ENCODE results near the gene BHLHE40.

Gene BHLHE40

GRCh38 chr3:4985330-4986174 is 6.3 kb downstream of the BHLHE40 start:
- no peak for DNase-seq

DNA sequence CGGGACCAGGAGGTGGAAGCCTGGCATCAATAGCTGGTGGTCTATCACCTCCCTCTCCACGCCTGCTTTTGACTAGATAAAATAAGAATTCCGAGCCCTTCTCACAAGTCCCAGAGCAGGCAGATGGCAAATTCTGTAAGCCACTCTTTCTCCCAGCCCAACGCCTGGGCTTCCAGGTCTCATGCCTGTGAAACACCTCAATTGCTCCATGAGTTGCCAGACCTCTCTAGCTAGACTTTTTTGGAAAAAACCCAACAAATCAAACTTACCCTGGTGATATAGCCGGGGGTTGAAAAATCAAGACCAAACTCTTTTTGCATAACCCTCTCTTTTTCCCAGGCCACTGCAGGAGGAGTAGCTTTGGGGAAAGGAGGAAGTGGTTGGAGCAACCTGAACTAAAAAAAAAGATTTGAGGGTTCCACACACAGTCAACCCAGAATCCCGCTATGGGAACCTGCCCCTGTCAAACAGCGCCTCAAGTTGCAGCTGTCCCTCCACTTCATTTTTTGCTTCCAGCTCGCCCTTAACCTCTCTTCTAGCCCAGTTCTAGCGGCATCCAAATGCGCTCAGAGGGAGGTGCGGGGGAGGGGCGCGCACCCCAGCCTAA is 7.0 kb downstream of the BHLHE40 start:
- DNase-seq: no peak

DNA sequence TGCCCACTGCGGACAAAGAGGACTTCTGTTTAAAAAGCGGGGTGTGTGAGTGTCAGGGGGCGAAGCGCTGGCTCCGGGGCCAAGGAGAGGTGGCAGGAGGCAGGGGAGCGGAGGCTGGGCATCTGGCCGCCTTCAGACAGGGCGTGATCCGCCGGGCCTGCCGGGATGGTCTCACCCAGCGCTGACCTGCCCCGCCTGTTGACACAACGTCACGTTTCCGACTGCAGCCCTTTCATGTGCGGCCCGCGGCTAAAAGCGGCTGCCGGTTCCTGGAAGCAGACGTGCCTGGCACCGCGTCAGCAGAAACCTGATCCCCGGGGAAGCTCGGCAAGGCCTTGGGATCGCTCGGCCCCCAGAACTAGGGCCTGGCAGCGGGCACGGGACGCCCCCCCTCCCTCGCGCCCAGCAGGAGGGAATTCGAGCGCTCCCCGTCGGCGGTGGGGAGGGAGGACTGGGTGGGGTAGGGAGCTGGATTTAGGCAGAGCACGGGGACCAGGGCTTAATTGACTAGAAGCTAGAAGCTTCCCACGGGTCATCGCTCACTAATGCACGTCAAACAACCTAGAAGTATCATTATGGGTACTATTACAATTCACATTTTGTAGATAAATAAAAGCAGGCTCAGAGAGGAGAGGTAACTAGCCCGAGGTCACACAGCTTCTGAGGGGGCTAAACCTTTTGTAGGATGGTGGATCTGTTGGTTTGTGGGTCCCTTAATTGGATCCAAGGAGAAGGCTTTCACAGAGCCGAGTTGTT is 7.7 kb downstream of the BHLHE40 start:
- DNase-seq: no peak

- no peak for DNase-seq
Measured at GRCh38 chr3:4987538-4988296, 8.5 kb downstream of the BHLHE40 start.

- no peak for DNase-seq
Measured at GRCh38 chr3:4988983-4989834, 10.0 kb downstream of the BHLHE40 start.

DNA sequence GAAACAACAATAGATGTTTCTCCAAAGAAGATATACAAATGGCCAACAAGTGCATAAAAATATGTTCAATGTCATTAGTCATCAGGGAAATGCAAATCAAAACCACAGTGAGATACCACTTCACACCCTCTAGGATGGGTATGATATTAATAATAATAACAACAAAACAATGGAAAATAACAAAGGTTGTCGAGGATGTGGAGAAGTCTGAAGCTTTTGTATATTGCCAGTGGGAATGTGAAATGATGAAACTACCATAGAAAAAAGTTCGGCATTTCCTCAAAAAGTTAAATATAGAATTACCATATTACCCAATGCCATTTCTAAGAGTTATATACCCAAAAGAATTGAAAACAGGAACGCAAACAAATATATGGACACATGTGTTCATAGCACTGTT is 10.8 kb downstream of the BHLHE40 start:
- no peak for DNase-seq

GRCh38 chr3:4992118-4992517 is 12.9 kb downstream of the BHLHE40 start:
- no peak for DNase-seq

- no peak for DNase-seq
Measured at GRCh38 chr3:4993276-4994143, 14.3 kb downstream of the BHLHE40 start.

DNA sequence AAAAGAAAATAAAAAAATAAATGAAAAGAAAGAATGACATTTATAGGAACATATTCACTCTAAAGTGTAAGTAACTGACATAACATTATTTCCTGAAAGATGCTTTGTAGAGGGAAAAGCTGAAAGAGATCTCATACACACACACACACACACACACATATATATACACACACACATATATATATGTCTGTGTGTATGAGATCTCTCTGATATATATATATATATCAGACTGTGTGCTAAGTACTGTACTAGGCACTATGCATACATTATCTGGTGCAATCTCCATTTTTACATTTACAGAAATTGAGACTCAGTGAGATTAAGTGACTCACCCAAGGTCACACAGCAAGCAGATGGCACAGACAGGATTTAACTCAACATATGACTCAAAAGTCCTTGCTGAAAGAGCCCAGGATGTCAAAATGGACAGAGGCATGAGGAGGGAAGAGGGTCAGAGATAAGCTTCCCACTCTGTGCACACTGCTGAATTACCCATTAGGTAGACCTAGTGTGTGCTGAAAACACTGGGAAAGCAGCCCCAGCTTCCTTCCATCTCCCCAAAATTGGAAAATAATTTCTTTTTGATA is 15.0 kb downstream of the BHLHE40 start:
- DNase-seq: no peak

- DNase-seq: no peak
Measured at GRCh38 chr3:4994823-4995499, 15.7 kb downstream of the BHLHE40 start.

- no peak for DNase-seq
Measured at GRCh38 chr3:4995500-4996053, 16.3 kb downstream of the BHLHE40 start.

GRCh38 chr3:4996223-4996765 is 17.1 kb downstream of the BHLHE40 start:
- no peak for DNase-seq

GRCh38 chr3:4996771-4997291 is 17.6 kb downstream of the BHLHE40 start:
- no peak for DNase-seq

DNA sequence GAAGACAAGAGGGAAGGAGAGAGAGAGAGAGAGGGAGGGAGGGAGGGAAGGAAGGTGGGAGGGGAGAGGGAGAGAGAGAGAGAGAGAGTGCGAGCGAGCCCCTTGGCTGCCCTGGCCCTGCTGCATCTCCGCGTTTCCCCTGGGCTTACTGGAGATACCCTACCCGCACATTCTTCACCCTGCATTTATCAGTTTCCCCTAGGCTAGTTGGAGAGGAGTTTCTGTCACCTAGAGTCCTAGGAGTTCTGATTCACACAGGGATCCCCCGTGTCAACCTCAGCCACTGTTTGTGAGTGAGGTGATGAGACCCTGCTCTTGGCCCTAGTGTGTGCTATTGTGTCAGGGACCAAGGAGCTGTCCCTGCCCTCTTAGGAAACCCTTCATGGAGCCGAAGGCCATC is 18.7 kb downstream of the BHLHE40 start:
- DNase-seq: no peak

DNA sequence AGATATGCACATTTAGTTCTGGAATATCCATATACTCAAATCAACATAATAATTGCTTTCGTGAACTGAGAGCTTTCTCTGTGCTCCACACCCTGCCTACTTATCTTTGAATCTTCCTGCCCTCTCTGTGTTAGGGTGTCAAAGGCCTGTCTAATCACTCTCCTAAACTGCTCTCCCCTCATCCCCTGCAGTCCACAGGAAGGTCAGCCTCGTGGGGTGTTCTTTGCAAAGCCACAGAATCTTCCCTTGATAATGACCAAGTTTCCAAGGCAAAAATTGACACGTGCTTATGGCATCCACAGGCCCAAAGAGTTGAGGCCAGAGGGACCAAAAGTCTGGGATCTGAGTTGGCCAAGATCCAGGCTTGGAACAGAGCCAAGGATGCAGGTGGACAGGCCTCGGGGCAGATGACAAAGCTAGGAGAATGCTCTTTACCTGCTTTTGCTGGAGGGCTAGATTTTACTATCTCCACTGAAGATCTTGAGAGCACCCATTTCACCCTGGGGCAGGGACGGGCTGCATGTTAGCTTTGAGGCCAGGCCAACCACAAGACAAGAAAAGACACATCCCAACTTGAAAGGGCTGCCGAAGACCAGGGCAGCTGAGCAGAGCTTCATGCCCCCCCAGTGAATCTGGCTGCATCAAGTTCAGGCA is 20.4 kb downstream of the BHLHE40 start:
- no peak for DNase-seq

DNA sequence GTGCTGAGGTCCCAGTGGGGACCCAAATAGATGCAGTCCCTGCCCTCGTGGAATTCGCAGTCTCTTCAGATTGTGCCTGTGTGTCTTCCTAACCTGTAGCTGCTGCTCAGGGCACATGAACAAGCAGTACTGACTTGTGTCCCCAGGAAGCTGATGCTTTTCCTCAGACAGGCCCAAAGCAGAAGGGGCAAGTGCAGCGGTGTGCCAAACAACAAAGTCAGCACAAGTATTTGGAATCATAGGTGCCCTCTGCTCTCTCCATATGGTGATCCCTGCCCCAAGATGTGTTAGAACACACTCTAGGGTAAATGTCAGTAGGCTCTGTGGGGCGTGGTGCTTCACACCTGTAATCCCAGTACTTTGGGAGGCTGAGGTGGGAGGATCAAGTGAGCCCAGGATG is 21.9 kb downstream of the BHLHE40 start:
- DNase-seq: no peak

DNA sequence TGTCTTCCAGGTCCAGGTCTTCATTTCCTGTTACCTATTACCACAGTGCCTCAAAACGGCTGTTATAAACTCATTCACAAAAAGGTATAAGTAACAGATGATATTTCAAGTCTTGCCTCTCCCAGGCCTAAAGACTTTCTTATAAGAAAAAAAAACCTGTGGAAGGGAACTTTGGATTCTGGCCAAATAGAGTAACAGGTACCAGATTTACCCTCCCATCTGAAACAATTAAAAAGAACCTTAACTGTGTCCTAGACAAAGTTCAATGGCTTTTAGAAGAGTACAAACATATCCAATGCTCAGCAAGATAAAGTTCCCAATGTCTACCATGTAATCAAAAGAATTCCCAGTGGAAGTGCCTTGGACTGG is 22.6 kb downstream of the BHLHE40 start:
- DNase-seq: no peak

DNA sequence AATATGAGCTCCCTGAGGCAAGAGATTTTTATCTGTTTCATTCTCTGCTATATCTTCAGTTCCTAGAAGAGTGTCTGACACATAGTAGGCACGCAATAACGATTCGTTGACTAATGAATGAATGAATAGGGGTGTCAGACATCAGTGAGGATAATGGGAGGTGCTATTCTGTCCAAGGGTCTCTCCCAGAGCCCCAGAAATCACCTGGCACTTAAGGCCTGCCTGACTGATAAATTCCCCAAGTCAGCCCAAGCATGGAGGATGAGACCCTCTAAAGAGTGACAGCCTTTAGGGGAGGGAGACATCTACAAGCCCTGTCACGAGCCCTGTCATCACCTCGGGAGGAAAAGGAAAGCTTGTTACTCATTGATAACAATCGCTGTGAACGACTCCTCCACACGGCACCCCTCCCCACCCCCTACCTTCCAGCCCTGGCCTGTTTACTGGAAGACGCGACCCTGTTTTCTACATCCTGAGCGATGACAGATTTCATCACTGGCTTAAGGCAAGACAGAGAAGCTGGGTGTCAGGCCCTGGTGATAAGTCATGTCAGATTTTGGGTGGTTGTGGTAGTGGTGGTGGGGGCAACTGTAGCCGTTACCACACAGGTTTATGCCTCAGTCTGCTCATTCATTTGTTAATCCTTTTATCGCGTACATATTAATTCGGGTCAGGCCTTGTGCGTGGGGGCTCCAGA is 23.1 kb downstream of the BHLHE40 start:
- DNase-seq: no peak

Data from SIG-M5 (cell line).